Left ventricle myocardium inferior (tissue), 1 donor: ENCODE results near the gene EML6. TPM values are rescaled to one million over a fixed set of nuclear protein-coding genes. Genes with fewer than 3 reads are reported as not detected.

Experiments used
- DNase-seq: peaks from one replicate; pipeline ENCODE4 v3.0.0-alpha.2; 2020
- H3K27ac ChIP-seq: fragments of 200-600 bp; replicated peaks from 2 replicates; pipeline ENCODE4 v1.8.0; 2021
- H3K27me3 ChIP-seq: fragments of 200-600 bp; 2 replicates; pipeline ENCODE4 v1.8.0; 2021; ENCODE audit warnings: low read depth
- H3K36me3 ChIP-seq: fragments of 200-600 bp; 2 replicates; pipeline ENCODE4 v1.8.0; 2021
- H3K4me1 ChIP-seq: fragments of 200-600 bp; 2 replicates; pipeline ENCODE4 v1.8.0; 2021
- H3K4me3 ChIP-seq: fragments of 200-600 bp; 2 replicates; pipeline ENCODE4 v1.8.0; 2021; ENCODE audit warnings: mild to moderate bottlenecking, moderate library complexity
- H3K9me3 ChIP-seq: fragments of 200-600 bp; replicated peaks from 2 replicates; pipeline ENCODE4 v1.8.0; 2021
- CTCF ChIP-seq: fragments of 200-600 bp; IDR thresholded peaks from 2 replicates; pipeline ENCODE4 v1.8.0; 2021; ENCODE audit warnings: antibody characterized with exemption, mild to moderate bottlenecking, borderline replicate concordance
- intact Hi-C: fragments of 100-400 bp; cut with micrococcal nuclease; formaldehyde crosslinking; loops from one replicate; pipeline ENCODE4 v1.11.0; 2022
- total RNA-seq: library from RNA; stranded (reverse); fragmentation: NEBNext Ultra II Directional; extraction: Animal tissue kit (Norgen Biotek cat#: 25700); gene quantifications from one replicate; pipeline ENCODE4 v1.2.1, GENCODE V29; 2021
- donor health status: DM: no; HTN: yes; CAD: no; lungs with severe emphysema.

EML6 gene
- total RNA-seq, 1 donor from 2014 or later: 0.77 TPM

GRCh38 chr2:54767921-54768320, 44.5 kb downstream of the EML6 start:
- Histone ChIP-seq H3K9me3 (no peaks in the 10 kb centered on the region), H3K4me3 (no peak overlapping the region), H3K27ac (no peak overlapping the region), H3K4me1 (no peaks in the 10 kb centered on the region), H3K36me3 (no peaks in the 10 kb centered on the region), H3K27me3 (no peaks in the 10 kb centered on the region)
- no peak for TF ChIP-seq CTCF
- no peak for DNase-seq
- intact Hi-C loops: no loop called here

- DNase-seq: no peak
- H3K4me1 ChIP-seq: no peaks in the 10 kb centered on the region
- no peaks in the 10 kb centered on the region for H3K27me3 ChIP-seq
- H3K4me3 ChIP-seq: no peak overlapping the region
- no peak for TF ChIP-seq CTCF
- H3K36me3 ChIP-seq: no peaks in the 10 kb centered on the region
- H3K9me3 ChIP-seq: no peaks in the 10 kb centered on the region
- no peak overlapping the region for H3K27ac ChIP-seq
- intact Hi-C loops: no loop called here
Measured at GRCh38 chr2:54768772-54769428, 45.4 kb downstream of the EML6 start.

- DNase-seq: no peak
- TF ChIP-seq CTCF: no peak
- no peak overlapping the region for H3K4me3 ChIP-seq
- no peaks in the 10 kb centered on the region for H3K4me1 ChIP-seq
- H3K36me3 ChIP-seq: no peaks in the 10 kb centered on the region
- peaks cover 3% of the 10 kb centered on the region for H3K9me3 ChIP-seq
- intact Hi-C loops: no loop called here
- no peak overlapping the region for H3K27ac ChIP-seq
- no peaks in the 10 kb centered on the region for H3K27me3 ChIP-seq
Measured at GRCh38 chr2:54770211-54770610, 46.7 kb downstream of the EML6 start.

GRCh38 chr2:54770676-54771075, 47.2 kb downstream of the EML6 start:
- H3K27ac ChIP-seq: no peak overlapping the region
- DNase-seq: no peak
- H3K4me3 ChIP-seq: no peak overlapping the region
- TF ChIP-seq CTCF: no peak
- peaks cover 8% of the 10 kb centered on the region for H3K9me3 ChIP-seq
- no peaks in the 10 kb centered on the region for H3K4me1 ChIP-seq
- intact Hi-C loops: no loop called here
- H3K36me3 ChIP-seq: no peaks in the 10 kb centered on the region
- no peaks in the 10 kb centered on the region for H3K27me3 ChIP-seq

GRCh38 chr2:54771166-54771885, 47.9 kb downstream of the EML6 start:
- Histone ChIP-seq H3K27me3 (no peaks in the 10 kb centered on the region), H3K9me3 (peaks cover 14% of the 10 kb centered on the region), H3K36me3 (no peaks in the 10 kb centered on the region), H3K27ac (no peak overlapping the region), H3K4me3 (no peak overlapping the region), H3K4me1 (no peaks in the 10 kb centered on the region)
- no peak for TF ChIP-seq CTCF
- no peak for DNase-seq
- intact Hi-C loops: no loop called here
